ENCODE measurements around the gene GLI1.

GRCh38 chr12:57415088-57415487, 44.5 kb upstream of the GLI1 start:
- TF ChIP-seq CTCF (conservative IDR thresholded peaks at IDR 0.05; ENCODE audit: low read length), result no peak
- no peak for TF ChIP-seq EZH2phosphoT487 (IDR thresholded peaks at IDR 0.05; ENCODE audit: borderline replicate concordance, low read depth, low read length)
